Activated CD8-positive, alpha-beta T cell treated with anti-CD3 and anti-CD28 coated beads, Interleukin-2, amount 10 ng/mL, durations not matched to agents 7 days and 5 days (primary cell): ENCODE data around the gene PDE10A. TPM values are rescaled to one million over a fixed set of nuclear protein-coding genes. Genes with fewer than 3 reads are reported as not detected.

Source experiments
- ATAC-seq: fragments of 150-1000 bp; cut with Tn5 transposase; one replicate; pipeline ENCODE4 v1.10.0; 2021; ENCODE audit warnings: moderate library complexity
- CTCF ChIA-PET: fragments of 350-600 bp; sonication (Branson Sonifier 250); formaldehyde crosslinking; loops from one replicate; lab custom pipeline; 2021; ENCODE audit warnings: antibody characterized with exemption; lab: Charles Lee
- POLR2A ChIA-PET: fragments of 350-600 bp; sonication (Branson Sonifier 250); formaldehyde crosslinking; loops from one replicate; lab custom pipeline; 2021; ENCODE audit warnings: antibody characterized with exemption; lab: Charles Lee
- DNase-seq: peaks from one replicate; pipeline ENCODE4 v3.0.0-alpha.2; 2020
- H3K27ac Mint-ChIP-seq: one replicate; pipeline ENCODE4 v1.8.0; 2021; ENCODE audit warnings: mild to moderate bottlenecking, mixed read lengths
- H3K27me3 Mint-ChIP-seq: one replicate; pipeline ENCODE4 v1.8.0; 2021; ENCODE audit warnings: low read depth, mixed read lengths
- H3K36me3 Mint-ChIP-seq: one replicate; pipeline ENCODE4 v1.8.0; 2021; ENCODE audit warnings: low read depth, mixed read lengths
- H3K4me1 Mint-ChIP-seq: one replicate; pipeline ENCODE4 v1.8.0; 2021; ENCODE audit warnings: low read depth, mixed read lengths
- H3K4me3 Mint-ChIP-seq: one replicate; pipeline ENCODE4 v1.8.0; 2021; ENCODE audit warnings: mild to moderate bottlenecking, mixed read lengths
- H3K9me3 Mint-ChIP-seq: one replicate; pipeline ENCODE4 v1.8.0; 2022; ENCODE audit warnings: mixed read lengths; ENCODE audit not compliant: insufficient read depth
- total RNA-seq, 2 experiments: library from RNA; stranded (reverse); gene quantifications; one replicate each; pipeline ENCODE4 v1.2.3, GENCODE V29; 2021

Gene PDE10A
- total RNA-seq, 2 experiments from 2014 or later: not detected

- DNase-seq: no peak
- H3K4me3 Mint-ChIP-seq: no peak overlapping the region
- H3K27ac Mint-ChIP-seq: no peak overlapping the region
- no peaks in the 10 kb centered on the region for H3K36me3 Mint-ChIP-seq
- no peak for ATAC-seq
- no peaks in the 10 kb centered on the region for H3K9me3 Mint-ChIP-seq
- H3K27me3 Mint-ChIP-seq: no peaks in the 10 kb centered on the region
- ChIA-PET CTCF (no interaction called here), POLR2A (no interaction called here)
- H3K4me1 Mint-ChIP-seq: no peaks in the 10 kb centered on the region
These were observed 206.8 kb downstream of the PDE10A start for GRCh38 chr6:165456286-165456685.

- Mint-ChIP-seq H3K4me1 (no peaks in the 10 kb centered on the region), H3K4me3 (no peak overlapping the region), H3K36me3 (no peaks in the 10 kb centered on the region), H3K9me3 (no peaks in the 10 kb centered on the region), H3K27me3 (no peaks in the 10 kb centered on the region), H3K27ac (no peak overlapping the region)
- POLR2A ChIA-PET: no interaction called here
- CTCF ChIA-PET: no interaction called here
- DNase-seq (no peak), ATAC-seq (no peak)
These were observed 207.6 kb downstream of the PDE10A start for GRCh38 chr6:165455488-165455887.

- no peak for ATAC-seq
- POLR2A ChIA-PET: no interaction called here
- Mint-ChIP-seq H3K9me3 (no peaks in the 10 kb centered on the region), H3K36me3 (no peaks in the 10 kb centered on the region), H3K27me3 (no peaks in the 10 kb centered on the region), H3K4me3 (no peak overlapping the region), H3K27ac (no peak overlapping the region), H3K4me1 (no peaks in the 10 kb centered on the region)
- CTCF ChIA-PET: no interaction called here
- DNase-seq: no peak
These were observed 209.6 kb downstream of the PDE10A start for GRCh38 chr6:165453395-165453794.

- CTCF ChIA-PET: no interaction called here
These were observed 211.2 kb downstream of the PDE10A start for GRCh38 chr6:165451838-165452237.

GRCh38 chr6:165448210-165448609 is 214.8 kb downstream of the PDE10A start:
- DNase-seq (no peak), ATAC-seq (no peak)
- no peaks in the 10 kb centered on the region for H3K4me1 Mint-ChIP-seq
- POLR2A ChIA-PET: interaction anchor here (0.7 kb wide), 1 partner anchor 537 kb away, joined by 3 read pairs; no protein-coding TSS in a partner anchor
- H3K4me3 Mint-ChIP-seq: no peak overlapping the region
- H3K27ac Mint-ChIP-seq: no peak overlapping the region
- H3K36me3 Mint-ChIP-seq: no peaks in the 10 kb centered on the region
- H3K9me3 Mint-ChIP-seq: no peaks in the 10 kb centered on the region
- CTCF ChIA-PET: no interaction called here
- no peaks in the 10 kb centered on the region for H3K27me3 Mint-ChIP-seq

More at GRCh38 chr6:165451838-165452237, 211.2 kb downstream of the PDE10A start:
- Mint-ChIP-seq H3K4me3 (no peak overlapping the region), H3K27me3 (no peaks in the 10 kb centered on the region), H3K4me1 (no peaks in the 10 kb centered on the region), H3K27ac (no peak overlapping the region), H3K9me3 (no peaks in the 10 kb centered on the region), H3K36me3 (no peaks in the 10 kb centered on the region)
- no peak for ATAC-seq
- DNase-seq: no peak
- POLR2A ChIA-PET: no interaction called here

- no peaks in the 10 kb centered on the region for H3K36me3 Mint-ChIP-seq
- no peaks in the 10 kb centered on the region for H3K27me3 Mint-ChIP-seq
- H3K27ac Mint-ChIP-seq: no peak overlapping the region
- DNase-seq (no peak), ATAC-seq (no peak)
- H3K9me3 Mint-ChIP-seq: no peaks in the 10 kb centered on the region
- ChIA-PET CTCF (no interaction called here), POLR2A (no interaction called here)
- no peak overlapping the region for H3K4me3 Mint-ChIP-seq
- H3K4me1 Mint-ChIP-seq: no peaks in the 10 kb centered on the region
These were observed 215.9 kb downstream of the PDE10A start for GRCh38 chr6:165447141-165447540.

- no peaks in the 10 kb centered on the region for H3K36me3 Mint-ChIP-seq
- H3K4me1 Mint-ChIP-seq: no peaks in the 10 kb centered on the region
- ATAC-seq (no peak), DNase-seq (no peak)
- H3K4me3 Mint-ChIP-seq: no peak overlapping the region
- no peaks in the 10 kb centered on the region for H3K27me3 Mint-ChIP-seq
- ChIA-PET CTCF (no interaction called here), POLR2A (no interaction called here)
- no peaks in the 10 kb centered on the region for H3K9me3 Mint-ChIP-seq
- no peak overlapping the region for H3K27ac Mint-ChIP-seq
These were observed 216.7 kb downstream of the PDE10A start for GRCh38 chr6:165446331-165446730.

GRCh38 chr6:165443462-165443861 is 219.6 kb downstream of the PDE10A start:
- ATAC-seq (no peak), DNase-seq (no peak)
- POLR2A ChIA-PET: no interaction called here
- Mint-ChIP-seq H3K4me1 (no peaks in the 10 kb centered on the region), H3K27me3 (no peaks in the 10 kb centered on the region), H3K4me3 (no peak overlapping the region), H3K27ac (no peak overlapping the region), H3K9me3 (no peaks in the 10 kb centered on the region), H3K36me3 (no peaks in the 10 kb centered on the region)
- CTCF ChIA-PET: no interaction called here

GRCh38 chr6:165441181-165441580 is 221.9 kb downstream of the PDE10A start:
- Mint-ChIP-seq H3K4me1 (no peaks in the 10 kb centered on the region), H3K27ac (no peak overlapping the region), H3K36me3 (no peaks in the 10 kb centered on the region), H3K9me3 (no peaks in the 10 kb centered on the region), H3K4me3 (no peak overlapping the region), H3K27me3 (no peaks in the 10 kb centered on the region)
- POLR2A ChIA-PET: no interaction called here
- no peak for DNase-seq
- CTCF ChIA-PET: interaction anchor here (3.0 kb wide), 1 partner anchor 409 kb away, joined by 19 read pairs; no protein-coding TSS in a partner anchor
- no peak for ATAC-seq

GRCh38 chr6:165439928-165440554 is 223.0 kb downstream of the PDE10A start:
- ATAC-seq: no peak

GRCh38 chr6:165426892-165427291 is 236.1 kb downstream of the PDE10A start:
- no peak overlapping the region for H3K4me3 Mint-ChIP-seq
- H3K27ac Mint-ChIP-seq: no peak overlapping the region
- no peaks in the 10 kb centered on the region for H3K27me3 Mint-ChIP-seq
- H3K36me3 Mint-ChIP-seq: no peaks in the 10 kb centered on the region
- ATAC-seq (no peak), DNase-seq (no peak)
- CTCF ChIA-PET: no interaction called here
- no peaks in the 10 kb centered on the region for H3K9me3 Mint-ChIP-seq
- POLR2A ChIA-PET: no interaction called here
- no peaks in the 10 kb centered on the region for H3K4me1 Mint-ChIP-seq

More at GRCh38 chr6:165439928-165440554, 223.0 kb downstream of the PDE10A start:
- Mint-ChIP-seq H3K9me3 (no peaks in the 10 kb centered on the region), H3K4me1 (no peaks in the 10 kb centered on the region), H3K27ac (no peak overlapping the region), H3K36me3 (no peaks in the 10 kb centered on the region), H3K27me3 (no peaks in the 10 kb centered on the region), H3K4me3 (no peak overlapping the region)
- CTCF ChIA-PET: interaction anchor here (0.7 to 3.0 kb wide), 8 partner anchors 18 to 666 kb away, joined by 3 to 19 read pairs (median 4); no protein-coding TSS in a partner anchor
- DNase-seq: no peak
- POLR2A ChIA-PET: no interaction called here

GRCh38 chr6:165422192-165422591 is 240.8 kb downstream of the PDE10A start:
- Mint-ChIP-seq H3K27me3 (no peaks in the 10 kb centered on the region), H3K9me3 (no peaks in the 10 kb centered on the region), H3K4me1 (no peaks in the 10 kb centered on the region), H3K4me3 (no peak overlapping the region), H3K27ac (no peak overlapping the region), H3K36me3 (no peaks in the 10 kb centered on the region)
- CTCF ChIA-PET: no interaction called here
- POLR2A ChIA-PET: no interaction called here
- ATAC-seq (no peak), DNase-seq (no peak)
